K562 (cell line): ENCODE results near the gene YY1AP1. TPM values are rescaled to one million over a fixed set of nuclear protein-coding genes. Genes with fewer than 3 reads are reported as not detected.

Source experiments
- CHD1 ChIP-seq: fragments of 200-600 bp; sonication (generic); IDR thresholded peaks from one replicate; pipeline ENCODE4 v1.6.1; 2012; ENCODE audit warnings: mild to moderate bottlenecking, moderate library complexity, low read length, inconsistent platforms
- GABPB1 ChIP-seq: sonication (generic); formaldehyde crosslinking; IDR thresholded peaks from 2 replicates; pipeline ENCODE4 v1.8.0; 2022; ENCODE audit warnings: mild to moderate bottlenecking, missing genetic modification reagents
- MBD1 ChIP-seq: fragments of 250-450 bp; sonication (Bioruptor Pico); IDR thresholded peaks from 2 replicates; pipeline ENCODE4 v1.8.0; 2022; ENCODE audit warnings: inconsistent platforms
- MTA1 ChIP-seq: fragments of 450-650 bp; IDR thresholded peaks from 2 replicates; pipeline ENCODE4 v1.6.1; 2017; ENCODE audit warnings: borderline replicate concordance
- PHF20 ChIP-seq: fragments of 450-650 bp; IDR thresholded peaks from 2 replicates; pipeline ENCODE4 v1.6.1; 2018; ENCODE audit not compliant: partially characterized antibody
- POLR3G ChIP-seq: IDR thresholded peaks from 2 replicates; pipeline ENCODE4 v1.6.1; 2011; ENCODE audit not compliant: insufficient read length, insufficient replicate concordance; ENCODE audit errors: extremely low read depth
- RBM14 ChIP-seq: fragments of 200-400 bp; formaldehyde crosslinking; IDR thresholded peaks from 2 replicates; pipeline ENCODE4 v1.6.1; 2018; ENCODE audit warnings: low read depth, mild to moderate bottlenecking, low read length, moderate library complexity, borderline replicate concordance; ENCODE audit not compliant: insufficient read depth
- THRA ChIP-seq: fragments of 450-650 bp; IDR thresholded peaks from 2 replicates; pipeline ENCODE4 v1.6.1; 2017; ENCODE audit warnings: mild to moderate bottlenecking, moderate library complexity
- TOE1 ChIP-seq, 2 experiments: fragments of 450-650 bp in 1 of 2; sonication (generic) in 1 of 2; formaldehyde crosslinking in 1 of 2; IDR thresholded peaks; 2 replicates each; pipeline versions ENCODE4 v1.7.1 to v1.8.0; 2016 to 2022; ENCODE audit warnings: borderline replicate concordance in 2 of 2, mild to moderate bottlenecking in 2 of 2, antibody characterized with exemption in 1 of 2, inconsistent platforms in 1 of 2, low read depth in 1 of 2, missing genetic modification reagents in 1 of 2, moderate library complexity in 1 of 2
- TSC22D4 ChIP-seq: fragments of 450-650 bp; IDR thresholded peaks from 2 replicates; pipeline ENCODE4 v1.6.1; 2016; ENCODE audit warnings: missing genetic modification characterization, missing biosample characterization, control low read depth
- XRCC4 ChIP-seq: IDR thresholded peaks from one replicate; pipeline ENCODE4 v1.6.1; 2011; ENCODE audit not compliant: insufficient read depth, insufficient read length; ENCODE audit errors: extremely low read depth
- XRCC5 ChIP-seq: fragments of 200-400 bp; formaldehyde crosslinking; IDR thresholded peaks from 2 replicates; pipeline ENCODE4 v1.6.1; 2017; ENCODE audit warnings: low read depth, mild to moderate bottlenecking, low read length
- ZNF407 ChIP-seq: fragments of 450-650 bp; IDR thresholded peaks from 2 replicates; pipeline ENCODE4 v1.6.1; 2016; ENCODE audit warnings: low read depth
- ZNF77 ChIP-seq: fragments of 250-450 bp; sonication (Bioruptor Pico); IDR thresholded peaks from 2 replicates; pipeline ENCODE4 v1.5.0; 2020
- ZSCAN29 ChIP-seq: fragments of 450-650 bp; IDR thresholded peaks from 2 replicates; pipeline ENCODE4 v1.6.1; 2017
- polyA plus RNA-seq, 8 experiments: library from polyadenylated mRNA; depleted of rRNA in 4 of 8; stranded (reverse) in 5 of 8; unstranded in 3 of 8; fragments of >200 nt; fragmentation: Nextera tagmentation in 2 of 8; fragmentation: Illumina TruSeq in 1 of 8; extraction: Ambion mirVana in 2 of 8; extraction: Trizol in 1 of 8; gene quantifications; 2 replicates each; pipeline versions ENCODE4 v1.2.1 to v1.2.3, GENCODE V29; 2011 to 2014; ENCODE audit warnings: inconsistent platforms in 1 of 8, missing spikeins in 1 of 8
- total RNA-seq, 7 experiments: library from RNA; depleted of rRNA in 6 of 7; stranded (reverse); fragments of >200 nt in 6 of 7; fragmentation: Illumina TruSeq in 2 of 7; extraction: Trizol in 2 of 7; gene quantifications; 2 replicates each; pipeline versions ENCODE4 v1.2.1 to v1.2.3, GENCODE V29; 2011 to 2021; ENCODE audit warnings: low replicate concordance in 1 of 7

The YY1AP1 gene
- total and polyA plus RNA-seq, 9 of the 15 experiments (the other 6 are each of a cell fraction or from before 2014, with no cell fraction given): 18.4 to 90.7 (median 42.9) TPM

GRCh38 chr1:155688324-155689080, at the start of gene YY1AP1 (continued):
- TF ChIP-seq ZNF407: peak; percentile 27; the same call in 1 of the 2 replicates
- peak; percentile 42 for TF ChIP-seq PHF20
- TF ChIP-seq RBM14: no peak
- peak; percentile 99 for TF ChIP-seq TOE1 (IDR thresholded peaks at IDR 0.05; ENCODE audit: borderline replicate concordance)
- TF ChIP-seq TOE1 (CRISPR knock-in tag; IDR thresholded peaks at IDR 0.05; ENCODE audit: borderline replicate concordance, low read depth): no peak; the same call in 1 of the 2 replicates
- no peak for TF ChIP-seq POLR3G
- no peak for TF ChIP-seq ZNF77 (CRISPR knock-in tag)
- peak; percentile 91 for TF ChIP-seq CHD1
- no peak for TF ChIP-seq TSC22D4
- TF ChIP-seq GABPB1 (CRISPR knock-in tag): peak; percentile 75; the same call in 1 of the 2 replicates
- TF ChIP-seq MBD1: no peak
- TF ChIP-seq MTA1: no peak
- TF ChIP-seq XRCC5: no peak
- TF ChIP-seq THRA: no peak
- no peak for TF ChIP-seq XRCC4
- no peak for TF ChIP-seq ZSCAN29
